Measurements from ENCODE around the gene DNASE1L2. TPM values are rescaled to one million over a fixed set of nuclear protein-coding genes. Genes with fewer than 3 reads are reported as not detected.

Gene DNASE1L2
- total RNA-seq, 4 donors from 2014 or later = 0.38 to 0.61 (median 0.57) TPM; not detected in 1

GRCh38 chr16:2206780-2207433, 29.3 kb upstream of the DNASE1L2 start:
- no peak overlapping the region for H3K27ac ChIP-seq
- TF ChIP-seq POLR2A (IDR thresholded peaks at IDR 0.05) = no peak
- TF ChIP-seq, protein P1, sequence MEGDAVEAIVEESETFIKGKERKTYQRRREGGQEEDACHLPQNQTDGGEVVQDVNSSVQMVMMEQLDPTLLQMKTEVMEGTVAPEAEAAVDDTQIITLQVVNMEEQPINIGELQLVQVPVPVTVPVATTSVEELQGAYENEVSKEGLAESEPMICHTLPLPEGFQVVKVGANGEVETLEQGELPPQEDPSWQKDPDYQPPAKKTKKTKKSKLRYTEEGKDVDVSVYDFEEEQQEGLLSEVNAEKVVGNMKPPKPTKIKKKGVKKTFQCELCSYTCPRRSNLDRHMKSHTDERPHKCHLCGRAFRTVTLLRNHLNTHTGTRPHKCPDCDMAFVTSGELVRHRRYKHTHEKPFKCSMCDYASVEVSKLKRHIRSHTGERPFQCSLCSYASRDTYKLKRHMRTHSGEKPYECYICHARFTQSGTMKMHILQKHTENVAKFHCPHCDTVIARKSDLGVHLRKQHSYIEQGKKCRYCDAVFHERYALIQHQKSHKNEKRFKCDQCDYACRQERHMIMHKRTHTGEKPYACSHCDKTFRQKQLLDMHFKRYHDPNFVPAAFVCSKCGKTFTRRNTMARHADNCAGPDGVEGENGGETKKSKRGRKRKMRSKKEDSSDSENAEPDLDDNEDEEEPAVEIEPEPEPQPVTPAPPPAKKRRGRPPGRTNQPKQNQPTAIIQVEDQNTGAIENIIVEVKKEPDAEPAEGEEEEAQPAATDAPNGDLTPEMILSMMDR (IDR thresholded peaks at IDR 0.05) = no peak
- peaks cover 13 to 28% (median 23%) of the 10 kb centered on the region in 3 donors for H3K4me1 ChIP-seq
- 93% methylated on average over 3 of the region's 23 CpGs; no CpG with 5 or more reads in 1 of the 2 donors for WGBS, 2 donors
- no peaks in the 10 kb centered on the region for H3K9me3 ChIP-seq
- H3K4me3 ChIP-seq = no peak overlapping the region
- intact Hi-C loops (cut with DNase I) = no loop called here
- H3K27me3 ChIP-seq = no peaks in the 10 kb centered on the region
- DNase-seq = no peak
- H3K36me3 ChIP-seq = peaks cover 14 to 43% (median 25%) of the 10 kb centered on the region in 3 donors

GRCh38 chr16:2207872-2208271, 28.4 kb upstream of the DNASE1L2 start:
- Histone ChIP-seq H3K27me3 (no peaks in the 10 kb centered on the region), H3K4me3 (no peak overlapping the region), H3K9me3 (no peaks in the 10 kb centered on the region), H3K36me3 (peaks cover 14 to 43% (median 25%) of the 10 kb centered on the region in 3 donors), H3K27ac (no peak overlapping the region), H3K4me1 (peaks cover 21 to 38% (median 32%) of the 10 kb centered on the region in 3 donors)
- TF ChIP-seq, protein P1 (IDR thresholded peaks at IDR 0.05) = no peak
- TF ChIP-seq POLR2A (IDR thresholded peaks at IDR 0.05) = no peak
- DNase-seq = no peak
- intact Hi-C loops (cut with DNase I) = no loop called here
- WGBS, 2 donors = 89 to 96% methylated on average over 3 of the region's 9 CpGs

DNA sequence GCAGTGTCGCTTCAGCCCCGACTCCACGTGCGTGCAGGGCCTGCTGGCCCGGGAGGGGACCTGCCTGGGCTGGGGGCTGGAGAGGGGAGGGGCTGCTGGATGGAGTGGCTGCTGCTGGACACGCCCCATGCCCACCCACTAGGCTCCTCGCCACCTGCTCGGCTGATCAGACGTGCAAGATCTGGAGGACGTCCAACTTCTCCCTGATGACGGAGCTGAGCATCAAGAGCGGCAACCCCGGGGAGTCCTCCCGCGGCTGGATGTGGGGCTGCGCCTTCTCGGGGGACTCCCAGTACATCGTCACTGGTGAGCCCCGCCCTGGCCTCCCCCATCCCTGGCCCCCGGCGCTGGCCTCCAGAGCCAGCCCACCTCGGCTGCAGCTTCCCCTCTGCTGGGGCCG, 27.9 kb upstream of the DNASE1L2 start:
- WGBS, 2 donors = 78 to 89% methylated on average over 5 to 9 of the region's 23 CpGs
- Histone ChIP-seq H3K9me3 (no peaks in the 10 kb centered on the region), H3K36me3 (peaks cover 14 to 43% (median 25%) of the 10 kb centered on the region in 3 donors), H3K4me3 (no peak overlapping the region), H3K27ac (no peak overlapping the region), H3K27me3 (no peaks in the 10 kb centered on the region), H3K4me1 (peaks cover 25 to 42% (median 36%) of the 10 kb centered on the region in 3 donors)
- TF ChIP-seq, protein P1 (IDR thresholded peaks at IDR 0.05) = no peak
- TF ChIP-seq POLR2A (IDR thresholded peaks at IDR 0.05) = no peak
- intact Hi-C loops (cut with DNase I) = no loop called here
- no peak for DNase-seq

DNA sequence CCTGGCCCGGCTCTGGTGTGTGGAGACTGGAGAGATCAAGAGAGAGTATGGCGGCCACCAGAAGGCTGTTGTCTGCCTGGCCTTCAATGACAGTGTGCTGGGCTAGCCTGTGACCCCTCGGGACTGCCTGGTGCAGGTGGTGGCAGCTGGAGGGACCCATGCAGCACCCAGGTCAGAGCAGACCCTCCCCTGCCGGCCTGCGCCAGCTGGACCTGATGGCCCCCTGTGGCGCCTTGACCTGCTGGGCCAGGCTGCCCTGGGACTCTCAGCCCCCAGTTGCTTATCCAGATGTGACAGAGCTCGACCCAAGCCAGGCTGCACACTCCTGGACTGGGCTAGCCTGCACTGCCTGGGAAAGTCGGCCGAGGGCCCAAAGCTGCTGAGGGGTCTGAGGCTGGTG, 27.5 kb upstream of the DNASE1L2 start:
- H3K9me3 ChIP-seq = no peaks in the 10 kb centered on the region
- DNase-seq = no peak
- H3K27me3 ChIP-seq = no peaks in the 10 kb centered on the region
- H3K4me1 ChIP-seq = peaks cover 30 to 47% (median 41%) of the 10 kb centered on the region in 3 donors
- H3K4me3 ChIP-seq = no peak overlapping the region
- TF ChIP-seq, protein P1 (IDR thresholded peaks at IDR 0.05) = no peak
- TF ChIP-seq POLR2A (IDR thresholded peaks at IDR 0.05) = no peak
- WGBS, 2 donors = 80 to 100% methylated on average over 2 to 3 of the region's 9 CpGs
- peaks cover 14 to 43% (median 25%) of the 10 kb centered on the region in 3 donors for H3K36me3 ChIP-seq
- H3K27ac ChIP-seq = no peak overlapping the region
- intact Hi-C loops (cut with DNase I) = no loop called here

GRCh38 chr16:2209258-2210008, 26.8 kb upstream of the DNASE1L2 start:
- no peak overlapping the region for H3K4me3 ChIP-seq
- intact Hi-C loops (cut with DNase I) = no loop called here
- peaks cover 14 to 43% (median 25%) of the 10 kb centered on the region in 3 donors for H3K36me3 ChIP-seq
- H3K4me1 ChIP-seq = peaks cover 33 to 54% (median 47%) of the 10 kb centered on the region in 3 donors
- H3K9me3 ChIP-seq = no peaks in the 10 kb centered on the region
- WGBS, 2 donors = 100% methylated on average over 4 of the region's 29 CpGs; no CpG with 5 or more reads in 1 of the 2 donors
- H3K27me3 ChIP-seq = no peaks in the 10 kb centered on the region
- TF ChIP-seq, protein P1 (IDR thresholded peaks at IDR 0.05) = no peak
- no peak for TF ChIP-seq POLR2A (IDR thresholded peaks at IDR 0.05)
- DNase-seq = no peak
- H3K27ac ChIP-seq = no peak overlapping the region
